Measurements from ENCODE around the gene DNAJB4.
"Not testable (repeated sequence)": the region's sequence is repeated elsewhere in the genome, so short reads cannot be mapped to it uniquely, and the experiment has no call there.

The DNAJB4 gene

DNA sequence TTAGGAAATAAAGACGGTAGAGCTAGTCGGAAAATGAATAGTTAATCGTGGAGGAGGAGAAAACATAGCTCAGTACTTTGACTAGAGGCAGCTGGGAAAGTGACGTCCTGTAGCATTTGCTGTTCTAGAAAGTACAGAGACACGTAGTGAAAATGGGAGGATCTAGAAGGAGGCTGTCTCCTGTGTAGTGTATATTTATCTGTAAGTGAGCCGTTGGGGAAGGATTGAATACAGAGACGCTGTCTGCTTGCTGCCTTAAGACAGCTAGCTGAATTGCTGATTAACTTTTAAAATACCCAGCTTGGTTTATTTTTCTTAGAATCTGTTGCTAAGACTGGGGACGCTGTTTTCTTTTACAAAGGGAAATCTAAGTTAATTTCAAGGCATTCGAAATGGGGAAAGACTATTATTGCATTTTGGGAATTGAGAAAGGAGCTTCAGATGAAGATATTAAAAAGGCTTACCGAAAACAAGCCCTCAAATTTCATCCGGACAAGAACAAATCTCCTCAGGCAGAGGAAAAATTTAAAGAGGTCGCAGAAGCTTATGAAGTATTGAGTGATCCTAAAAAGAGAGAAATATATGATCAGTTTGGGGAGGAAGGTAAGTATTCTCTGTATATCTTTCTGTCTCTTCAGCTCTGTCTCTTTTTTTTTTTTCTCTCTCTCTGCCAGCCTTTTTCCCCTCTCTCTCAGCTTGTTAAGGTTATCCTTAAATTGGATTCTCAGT is at the start of gene DNAJB4:
Gene DNAJB4 (plus strand): TSS at position 221 of the 729 bp plus-strand sequence. CDS start 172 bp downstream, at position 393.
- DNase-seq, result peak; percentile 71

DNA sequence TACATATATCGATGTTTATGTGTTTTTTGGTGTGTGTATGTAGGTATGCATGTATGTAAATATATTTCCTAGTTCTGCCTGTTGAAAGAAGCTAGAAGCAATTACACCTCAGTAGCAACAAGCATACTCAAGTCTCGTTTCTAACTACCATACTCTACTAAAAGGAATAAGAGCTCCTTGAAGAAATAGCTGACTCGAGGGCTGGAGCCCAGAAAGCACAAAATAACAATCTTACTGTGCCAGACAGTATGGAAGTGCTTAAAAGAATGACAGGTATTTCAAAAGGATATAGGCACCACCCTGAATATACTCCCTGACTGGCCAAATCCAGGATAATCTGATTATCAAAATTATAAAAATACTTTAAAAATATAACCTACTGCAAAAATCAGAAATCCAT is 49.0 kb upstream of the DNAJB4 start:
- DNase-seq, result no peak

GRCh38 chr1:77956464-77956863 is 48.3 kb upstream of the DNAJB4 start:
- no peak for DNase-seq

DNA sequence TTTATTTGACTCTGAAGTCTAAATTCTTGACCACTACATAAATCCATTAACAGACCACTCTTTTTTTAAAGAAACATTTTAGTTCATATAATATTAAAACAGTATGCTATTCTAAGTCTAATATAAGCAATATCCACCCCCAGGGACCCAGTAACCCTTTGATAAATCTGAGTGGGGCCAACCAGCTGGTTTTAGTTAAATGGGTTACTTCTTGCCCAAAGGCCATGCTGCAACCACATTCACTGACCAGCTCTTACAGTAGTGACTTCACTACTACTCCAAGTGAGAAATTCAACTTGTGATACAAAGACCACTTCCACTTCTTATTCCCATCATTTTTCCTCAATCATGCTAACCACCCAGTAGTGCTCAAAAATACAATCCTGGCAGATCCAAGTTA is 46.3 kb upstream of the DNAJB4 start:
- DNase-seq, result no peak

- no peak for DNase-seq
Observed at GRCh38 chr1:77958850-77959249, 45.9 kb upstream of the DNAJB4 start.

- no peak for DNase-seq
Observed at GRCh38 chr1:77961392-77961791, 43.3 kb upstream of the DNAJB4 start.

DNA sequence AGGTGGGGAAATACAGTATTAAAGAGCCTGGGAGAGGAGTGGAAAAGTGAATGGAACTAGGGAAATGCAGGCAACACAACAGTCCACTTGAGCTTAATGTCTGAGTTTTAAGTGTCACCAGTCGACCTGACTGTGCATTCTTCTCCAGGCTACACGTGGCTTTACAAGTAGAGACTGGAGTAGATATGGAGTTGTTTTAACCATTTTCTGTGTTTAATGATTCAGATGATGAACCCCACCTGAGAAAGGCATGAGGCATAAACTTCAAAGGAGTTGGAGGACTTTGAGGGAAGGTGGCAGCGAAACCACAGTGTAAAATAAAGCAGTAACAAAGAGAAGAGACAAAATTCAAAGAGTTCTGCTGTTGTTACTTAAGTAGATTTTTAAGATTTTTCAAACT is 38.4 kb upstream of the DNAJB4 start:
- no peak for DNase-seq

DNA sequence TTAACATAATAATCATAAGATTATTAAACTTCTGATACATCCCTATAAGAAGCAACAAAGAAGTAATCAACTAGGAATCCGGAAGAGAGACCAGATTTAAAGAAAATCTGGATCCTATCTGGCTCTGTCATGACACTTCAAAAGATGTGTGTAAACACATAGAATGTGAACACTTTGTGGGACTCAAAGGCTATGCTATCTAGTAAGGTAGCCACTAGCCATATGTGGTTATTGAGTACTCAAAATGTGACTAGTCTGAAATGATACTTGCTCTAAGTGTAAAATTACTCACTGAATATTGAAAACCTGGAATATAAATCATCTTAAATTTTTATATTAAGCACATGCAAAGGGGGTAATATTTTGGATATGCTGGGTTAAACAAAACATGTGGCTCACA is 34.5 kb upstream of the DNAJB4 start:
- no peak for DNase-seq

GRCh38 chr1:77972080-77972479 is 32.7 kb upstream of the DNAJB4 start:
- no peak for DNase-seq

DNA sequence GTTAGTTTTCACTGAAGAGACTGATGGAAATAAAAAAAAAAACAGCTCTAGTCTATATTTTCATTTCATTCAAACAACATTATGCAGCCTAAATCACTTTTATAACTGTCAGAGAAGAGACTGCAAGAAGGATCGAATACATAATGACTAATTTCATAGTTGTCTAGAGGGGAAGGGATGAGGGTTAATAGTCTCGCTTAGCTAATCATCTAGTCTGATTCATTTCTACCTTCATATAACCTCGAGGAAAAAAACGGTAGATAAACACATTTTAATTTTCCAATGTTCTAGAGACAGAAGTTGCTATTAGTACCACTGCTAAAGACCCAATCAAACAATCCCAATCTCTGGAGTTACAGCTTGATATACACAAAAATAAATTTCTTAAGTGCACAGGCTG is 29.4 kb upstream of the DNAJB4 start:
- DNase-seq, result no peak

GRCh38 chr1:77975907-77976306 is 28.8 kb upstream of the DNAJB4 start:
- DNase-seq, result no peak

GRCh38 chr1:77976433-77977076 is 28.2 kb upstream of the DNAJB4 start:
- DNase-seq, result no peak

- DNase-seq, result no peak
Observed at GRCh38 chr1:77977989-77978292, 26.8 kb upstream of the DNAJB4 start.

- peak; percentile 65 for DNase-seq
Observed at GRCh38 chr1:77978293-77978968, 26.3 kb upstream of the DNAJB4 start.

DNA sequence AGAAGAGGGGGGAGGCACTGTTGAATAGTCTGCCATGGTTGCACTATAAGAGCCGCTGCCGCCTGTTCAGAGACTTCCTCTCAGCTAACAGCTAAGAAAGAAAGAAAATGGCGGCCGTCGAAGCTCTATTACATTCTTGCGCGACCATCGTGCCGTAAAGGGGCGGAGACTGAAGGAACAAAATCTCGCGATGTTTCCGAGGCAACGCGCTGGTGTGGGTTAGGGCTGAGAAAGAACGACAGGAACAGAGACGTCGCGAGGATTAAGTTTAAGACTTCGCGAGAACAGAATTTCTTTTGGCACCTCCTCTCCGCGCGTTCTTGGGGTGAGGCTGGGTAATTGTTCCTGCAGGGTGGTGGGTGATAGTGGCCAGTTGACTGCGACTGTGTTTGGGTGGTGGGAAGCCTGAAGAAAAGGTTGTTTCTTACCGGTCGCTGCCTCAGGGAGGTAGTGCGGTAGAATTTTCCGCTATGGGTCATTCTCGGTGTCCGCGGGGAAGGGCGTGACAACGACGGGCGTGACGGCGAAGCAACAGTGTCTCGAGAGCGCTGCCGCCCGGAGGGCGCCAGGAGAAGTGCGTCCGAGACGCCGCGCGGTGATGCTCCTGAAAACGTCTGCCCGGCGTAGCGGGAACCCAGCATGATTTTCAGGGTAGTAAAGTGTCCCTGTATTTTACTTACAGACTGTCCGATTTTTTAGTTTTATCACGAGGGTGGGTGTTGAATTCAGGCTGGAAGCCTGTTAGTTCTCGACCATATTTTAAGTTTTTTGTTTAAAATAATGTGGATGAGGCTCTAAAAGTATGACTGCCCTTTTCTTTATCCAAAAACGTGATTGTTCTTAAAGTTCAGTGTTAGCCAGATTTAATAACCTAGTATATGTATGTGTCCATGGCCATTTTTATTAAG is 25.5 kb upstream of the DNAJB4 start, which contains the start of gene FUBP1:
Gene FUBP1 (minus strand): TSS at position 104 of the 908 bp plus-strand sequence. CDS start 68 bp downstream, at position 36.
- DNase-seq, result peak; percentile 93

DNA sequence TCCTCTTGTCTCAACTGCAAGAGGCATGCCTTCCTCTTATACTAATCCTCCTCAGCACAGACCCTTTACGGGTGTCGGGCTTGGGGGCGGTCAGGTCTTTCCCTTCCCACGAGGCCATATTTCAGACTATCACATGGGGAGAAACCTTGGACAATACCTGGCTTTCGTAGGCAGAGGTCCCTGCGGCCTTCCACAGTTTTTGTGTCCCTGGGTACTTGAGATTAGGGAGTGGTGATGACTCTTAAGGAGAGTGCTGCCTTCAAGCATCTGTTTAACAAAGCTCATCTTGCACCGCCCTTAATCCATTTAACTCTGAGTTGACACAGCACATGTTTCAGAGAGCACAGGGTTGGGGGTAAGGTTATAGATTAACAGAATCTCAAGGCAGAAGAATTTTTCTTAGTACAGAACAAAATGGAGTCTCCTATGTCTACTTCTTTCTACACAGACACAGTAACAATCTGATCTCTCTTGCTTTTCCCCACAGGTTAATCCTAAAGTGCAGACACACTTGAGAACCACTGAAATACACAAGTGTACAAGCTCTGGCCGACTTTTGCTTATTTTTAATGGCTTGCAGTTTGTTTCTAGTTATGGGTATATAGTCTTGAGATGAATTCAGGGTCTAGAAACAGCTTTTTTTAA is 21.3 kb upstream of the DNAJB4 start:
- not testable (repeated sequence) for DNase-seq

GRCh38 chr1:77983997-77984355 is 20.8 kb upstream of the DNAJB4 start:
- DNase-seq, result no peak

DNA sequence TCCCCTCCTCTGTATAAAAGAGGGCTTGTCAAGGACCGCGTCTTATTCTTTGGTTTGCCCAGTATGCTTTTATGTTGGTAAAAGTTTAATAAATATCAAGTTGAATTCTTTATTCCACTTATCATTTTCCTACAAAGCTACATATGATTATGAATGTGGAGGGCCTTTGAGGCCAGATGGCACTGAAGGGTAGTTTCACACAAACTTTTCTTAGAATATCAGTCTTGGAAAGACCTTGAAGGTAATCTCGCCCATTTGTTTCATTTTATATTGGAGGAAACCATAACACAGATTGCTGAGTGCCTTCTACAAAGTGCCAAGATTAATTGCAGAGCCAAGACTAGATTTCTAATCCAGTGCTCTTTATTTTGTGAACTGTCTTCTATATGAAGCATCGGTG is 20.1 kb upstream of the DNAJB4 start:
- no peak for DNase-seq

- DNase-seq, result no peak
Observed at GRCh38 chr1:77986810-77987209, 17.9 kb upstream of the DNAJB4 start.

GRCh38 chr1:77987919-77988318 is 16.8 kb upstream of the DNAJB4 start:
- DNase-seq, result no peak

DNA sequence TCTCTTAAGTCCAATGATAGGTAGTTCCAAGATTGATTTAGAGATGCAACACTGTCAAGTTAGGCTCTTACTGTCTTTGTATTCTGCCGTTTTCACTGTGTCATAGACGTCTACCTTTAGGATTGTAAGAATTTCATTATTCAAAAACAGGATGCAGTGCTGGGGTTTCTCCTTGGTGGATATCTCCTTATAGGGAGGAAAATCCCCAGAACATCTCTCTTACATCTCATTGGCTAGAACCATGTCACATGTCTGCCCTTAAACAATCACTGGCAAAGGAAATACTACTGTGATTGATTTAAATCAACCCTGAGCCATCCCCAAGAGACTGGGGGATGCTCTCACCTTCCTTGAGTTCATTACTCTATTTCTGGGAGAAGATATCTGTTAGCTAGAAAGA is 15.0 kb upstream of the DNAJB4 start:
- DNase-seq, result no peak

DNA sequence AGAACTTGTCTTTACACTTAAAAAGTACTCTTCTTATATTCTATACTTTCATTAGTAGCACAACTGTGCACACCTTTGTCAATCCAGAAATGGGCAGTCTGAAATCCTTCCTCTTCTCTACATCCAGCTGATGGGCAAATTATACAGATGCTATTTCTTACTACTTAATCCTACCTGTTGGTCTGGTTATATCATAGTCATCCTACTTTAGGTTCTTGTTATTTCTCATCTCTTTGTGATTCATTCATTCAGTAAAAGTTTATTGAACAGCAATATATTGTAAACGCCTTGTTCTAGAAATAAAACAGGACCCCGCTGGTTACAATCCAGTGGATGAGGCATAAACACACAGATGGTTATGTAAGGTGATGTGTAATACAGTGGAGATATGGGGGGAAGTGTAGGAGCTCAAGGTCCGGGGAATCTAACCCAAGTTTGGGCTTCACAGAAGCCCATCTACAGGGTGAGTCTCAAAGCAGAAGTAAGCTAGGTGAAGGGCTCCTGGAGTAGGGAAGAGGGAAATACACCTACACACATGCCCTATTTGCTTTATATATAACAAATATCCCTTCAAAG is 14.0 kb upstream of the DNAJB4 start:
- DNase-seq, result no peak

Data from NCI-H2081 treated with DMSO at 0.1 percent for 48 hours (cell line).